HCT116 (cell line): Measurements from ENCODE around the gene KIAA0825. TPM values are rescaled to one million over a fixed set of nuclear protein-coding genes. Genes with fewer than 3 reads are reported as not detected.

Source experiments
- ATAC-seq: fragments of 200-7000 bp; cut with Tn5 transposase; 2 replicates; pipeline ENCODE4 v1.9.1; 2020; ENCODE audit warnings: mild to moderate bottlenecking, moderate library complexity
- BruUV-seq: library from RNA; stranded (reverse); fragments of 400-500 nt; replicated peaks from 2 replicates; lab custom pipeline; 2021; lab: Mats Ljungman, UMichigan
- CTCF ChIA-PET: fragments of 300-600 bp; sonication (Branson Sonifier 250); formaldehyde crosslinking; loops from one replicate; lab custom pipeline; 2021; ENCODE audit warnings: antibody characterized with exemption; lab: Charles Lee
- POLR2A ChIA-PET: fragments of 300-600, 350-600 bp; sonication (Branson Sonifier 250); formaldehyde crosslinking; loops from one replicate; lab custom pipeline; 2021; ENCODE audit warnings: antibody characterized with exemption; lab: Charles Lee
- RAD21 ChIA-PET, 2 experiments: fragments of 300-600 bp; sonication (Branson Sonifier 250); formaldehyde crosslinking; loops; one replicate each; lab custom pipeline; 2023; ENCODE audit warnings: low total read pairs in 2 of 2; ENCODE audit not compliant: uncharacterized antibody in 2 of 2, unreplicated experiment in 2 of 2, low non-redundant PET in 1 of 2; lab: Charles Lee
- DNase-seq: peaks from one replicate; pipeline ENCODE4 v3.0.0-alpha.2; 2010; ENCODE audit warnings: low read depth, low spot score
- H2AFZ ChIP-seq: fragments of 200-600 bp; shearing (Covaris generic), sonication (generic); 2 replicates; pipeline ENCODE4 v1.6.1; 2017; ENCODE audit warnings: low read depth, mixed run types, mixed read lengths, antibody characterized with exemption, low read length; ENCODE audit not compliant: poor library complexity, severe bottlenecking
- H3K27ac ChIP-seq: 2 replicates; pipeline ENCODE4 v1.5.1; 2012; ENCODE audit warnings: low read depth, low read length
- H3K27me3 ChIP-seq: fragments of 200-600 bp; sonication (generic); 2 replicates; pipeline ENCODE4 v1.6.1; 2016; ENCODE audit warnings: mixed run types, low read length, mixed read lengths; ENCODE audit not compliant: insufficient read depth
- H3K36me3 ChIP-seq, 2 experiments: fragments of 200-500 bp in 1 of 2; fragments of 200-600 bp in 1 of 2; sonication (Bioruptor generic) in 1 of 2; sonication (generic) in 1 of 2; 2 replicates each; pipeline versions ENCODE4 v1.5.1 to v1.6.1; 2014 to 2016; ENCODE audit warnings: low read length in 2 of 2, inconsistent platforms in 1 of 2, mixed read lengths in 1 of 2, mixed run types in 1 of 2; ENCODE audit not compliant: insufficient read depth in 2 of 2, control insufficient read depth in 1 of 2
- H3K4me1 ChIP-seq, 2 experiments: fragments of 200-600 bp in 1 of 2; sonication (generic) in 1 of 2; 2 replicates each; pipeline versions ENCODE4 v1.5.1 to v1.6.1; 2012 to 2017; ENCODE audit warnings: low read length in 2 of 2, inconsistent platforms in 1 of 2, mild to moderate bottlenecking in 1 of 2, mixed read lengths in 1 of 2, mixed run types in 1 of 2, moderate library complexity in 1 of 2; ENCODE audit not compliant: insufficient read depth in 2 of 2, control insufficient read depth in 1 of 2
- H3K4me2 ChIP-seq: fragments of 200-600 bp; sonication (generic); 2 replicates; pipeline ENCODE4 v1.6.1; 2017; ENCODE audit warnings: mixed run types, low read length, mixed read lengths
- H3K4me3 ChIP-seq, 2 experiments: fragments of 200-600 bp in 1 of 2; sonication (generic) in 1 of 2; replicated peaks in 1 of 2; 2 replicates each; pipeline ENCODE4 v1.5.1; 2011 to 2016; ENCODE audit warnings: low read length in 2 of 2, control low read depth in 1 of 2, low read depth in 1 of 2, mild to moderate bottlenecking in 1 of 2, mixed read lengths in 1 of 2, mixed run types in 1 of 2
- H3K79me2 ChIP-seq: fragments of 200-600 bp; sonication (generic); 2 replicates; pipeline ENCODE4 v1.6.1; 2017; ENCODE audit warnings: mild to moderate bottlenecking, mixed run types, low read length, moderate library complexity, mixed read lengths; ENCODE audit not compliant: insufficient read depth
- H3K9ac ChIP-seq: fragments of 200-600 bp; sonication (generic); 2 replicates; pipeline ENCODE4 v1.6.1; 2016; ENCODE audit warnings: low read length, mixed read lengths
- H3K9me2 ChIP-seq: fragments of 200-600 bp; sonication (generic), shearing (Covaris generic); 2 replicates; pipeline ENCODE4 v1.6.1; 2017; ENCODE audit warnings: mixed run types, mild to moderate bottlenecking, moderate library complexity; ENCODE audit not compliant: insufficient read depth
- H3K9me3 ChIP-seq, 2 experiments: fragments of 200-500 bp in 1 of 2; fragments of 200-600 bp in 1 of 2; sonication (Bioruptor generic) in 1 of 2; sonication (generic) in 1 of 2; 2 replicates each; pipeline ENCODE4 v1.6.1; 2014 to 2017; ENCODE audit warnings: low read length in 2 of 2, mixed read lengths in 2 of 2, inconsistent platforms in 1 of 2, low read depth in 1 of 2, mild to moderate bottlenecking in 1 of 2, mixed run types in 1 of 2, moderate library complexity in 1 of 2; ENCODE audit not compliant: control insufficient read depth in 1 of 2, insufficient read depth in 1 of 2
- H4K20me1 ChIP-seq: fragments of 200-600 bp; sonication (generic), shearing (Covaris generic); 2 replicates; pipeline ENCODE4 v1.6.1; 2017; ENCODE audit warnings: mixed run types, mild to moderate bottlenecking, moderate library complexity; ENCODE audit not compliant: insufficient read depth
- CEBPB ChIP-seq: IDR thresholded peaks from 2 replicates; pipeline ENCODE4 v1.6.1; 2012; ENCODE audit warnings: low read depth
- ELF1 ChIP-seq: IDR thresholded peaks from 2 replicates; pipeline ENCODE4 v1.6.1; 2012; ENCODE audit warnings: low read depth, borderline replicate concordance
- EZH2phosphoT487 ChIP-seq: fragments of 200-600 bp; IDR thresholded peaks from 2 replicates; pipeline ENCODE4 v1.6.1; 2018; ENCODE audit warnings: antibody characterized with exemption, borderline replicate concordance
- FOSL1 ChIP-seq: IDR thresholded peaks from 2 replicates; pipeline ENCODE4 v1.6.1; 2012; ENCODE audit warnings: low read depth
- JUND ChIP-seq: IDR thresholded peaks from 2 replicates; pipeline ENCODE4 v1.6.1; 2012
- RAD21 ChIP-seq: IDR thresholded peaks from 2 replicates; pipeline ENCODE4 v1.6.1; 2012; ENCODE audit warnings: low read depth, mild to moderate bottlenecking
- REST ChIP-seq: IDR thresholded peaks from 2 replicates; pipeline ENCODE4 v1.6.1; 2012; ENCODE audit warnings: low read depth
- SIN3A ChIP-seq: IDR thresholded peaks from 2 replicates; pipeline ENCODE4 v1.6.1; 2012; ENCODE audit warnings: low read depth
- SP1 ChIP-seq: IDR thresholded peaks from 2 replicates; pipeline ENCODE4 v1.6.1; 2012; ENCODE audit warnings: low read depth
- SRF ChIP-seq: IDR thresholded peaks from 2 replicates; pipeline ENCODE4 v1.6.1; 2012; ENCODE audit warnings: low read depth
- TCF7L2 ChIP-seq: IDR thresholded peaks from 2 replicates; pipeline ENCODE4 v1.7.0; 2011; ENCODE audit warnings: borderline replicate concordance, inconsistent platforms; ENCODE audit not compliant: insufficient read depth, insufficient read length; ENCODE audit errors: extremely low read depth
- ZBTB33 ChIP-seq: IDR thresholded peaks from 2 replicates; pipeline ENCODE4 v1.6.1; 2011; ENCODE audit warnings: mild to moderate bottlenecking, low read length, moderate library complexity; ENCODE audit not compliant: insufficient replicate concordance; ENCODE audit errors: extremely low read depth
- ZFX ChIP-seq: fragments of 450-650 bp; IDR thresholded peaks from 2 replicates; pipeline ENCODE4 v1.6.1; 2017
- ZNF274 ChIP-seq: fragments of 200-500 bp; sonication (Bioruptor generic); IDR thresholded peaks from 2 replicates; pipeline ENCODE4 v1.6.1; 2014; ENCODE audit warnings: mild to moderate bottlenecking, low read depth, low read length, inconsistent platforms
- intact Hi-C: fragments of 100-400 bp; cut with micrococcal nuclease; formaldehyde crosslinking; loops from 2 replicates; pipeline ENCODE4 v1.10.0; 2022
- total RNA-seq: library from RNA; stranded (reverse); gene quantifications from one replicate; pipeline ENCODE4 v1.2.1, GENCODE V29; 2021; ENCODE audit not compliant: unreplicated experiment
- TF ChIP-seq, protein P1 (sequence below): IDR thresholded peaks from 2 replicates; pipeline ENCODE4 v1.6.1; 2012
- TF ChIP-seq, protein P2 (sequence below): IDR thresholded peaks from 2 replicates; pipeline ENCODE4 v1.6.1; 2012

KIAA0825 gene
- total RNA-seq, 1 experiment from 2014 or later = 1.4 TPM

DNA sequence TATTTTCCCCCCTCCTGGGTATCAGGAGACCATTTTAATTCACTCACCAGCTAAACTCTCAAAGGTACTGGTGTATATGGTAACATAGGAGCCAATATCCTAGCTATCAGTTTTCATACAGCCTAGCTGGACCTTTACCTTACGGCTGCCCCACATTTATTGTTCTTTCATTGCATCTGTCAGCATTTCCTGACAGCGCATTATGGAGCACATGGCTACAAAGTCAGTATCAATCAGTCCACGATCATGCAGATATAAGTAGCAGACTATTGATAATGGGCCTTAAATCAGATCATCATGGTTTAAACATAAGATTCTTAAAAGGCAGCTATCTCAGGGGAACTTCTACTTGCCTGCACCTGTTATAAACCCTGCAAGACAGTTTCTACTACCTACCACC, 304.7 kb downstream of the KIAA0825 start (continued):
- TF ChIP-seq REST = no peak
- TF ChIP-seq TCF7L2 = no peak
- no peak for TF ChIP-seq FOSL1
- TF ChIP-seq, protein P1, sequence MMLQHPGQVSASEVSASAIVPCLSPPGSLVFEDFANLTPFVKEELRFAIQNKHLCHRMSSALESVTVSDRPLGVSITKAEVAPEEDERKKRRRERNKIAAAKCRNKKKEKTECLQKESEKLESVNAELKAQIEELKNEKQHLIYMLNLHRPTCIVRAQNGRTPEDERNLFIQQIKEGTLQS = no peak
- no peak for TF ChIP-seq EZH2phosphoT487
- no peak for TF ChIP-seq SP1
- TF ChIP-seq SIN3A = no peak
- TF ChIP-seq, protein P2, sequence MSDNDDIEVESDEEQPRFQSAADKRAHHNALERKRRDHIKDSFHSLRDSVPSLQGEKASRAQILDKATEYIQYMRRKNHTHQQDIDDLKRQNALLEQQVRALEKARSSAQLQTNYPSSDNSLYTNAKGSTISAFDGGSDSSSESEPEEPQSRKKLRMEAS = no peak
- no peak for TF ChIP-seq SRF
- TF ChIP-seq ZNF274 = no peak
- TF ChIP-seq CEBPB = no peak

GRCh38 chr5:94313188-94313587, 305.2 kb downstream of the KIAA0825 start:
- BruUV-seq = no TSS peak

More at GRCh38 chr5:94313188-94313587, 305.2 kb downstream of the KIAA0825 start:
- no peak overlapping the region for H3K4me2 ChIP-seq
- DNase-seq = no peak
- ATAC-seq = no peak
- no peak overlapping the region for H3K27ac ChIP-seq
- H3K27me3 ChIP-seq = no peaks in the 10 kb centered on the region
- ChIA-PET RAD21 (no interaction called here), POLR2A (no interaction called here), CTCF (no interaction called here)
- no peaks in the 10 kb centered on the region for H3K9me2 ChIP-seq
- H3K4me1 ChIP-seq = no peaks in the 10 kb centered on the region
- H3K79me2 ChIP-seq = no peaks in the 10 kb centered on the region
- TF ChIP-seq ELF1 = no peak
- TF ChIP-seq RAD21 = no peak
- TF ChIP-seq ZBTB33 = no peak
- TF ChIP-seq, protein P2 = no peak
- no peak for TF ChIP-seq ZFX
- TF ChIP-seq SP1 = no peak
- no peak for TF ChIP-seq REST
- TF ChIP-seq JUND = no peak
- TF ChIP-seq, protein P1 = no peak
- no peak for TF ChIP-seq CEBPB
- H3K36me3 ChIP-seq = no peaks in the 10 kb centered on the region
- H3K9ac ChIP-seq = no peak overlapping the region
- H3K9me3 ChIP-seq = no peaks in the 10 kb centered on the region
- intact Hi-C loops = no loop called here
- H2AFZ ChIP-seq = no peak overlapping the region
- H4K20me1 ChIP-seq = no peaks in the 10 kb centered on the region
- H3K4me3 ChIP-seq = no peak overlapping the region
